Astrocyte (in vitro differentiated cells and primary cell): ENCODE results near the gene NCMAP. TPM values are rescaled to one million over a fixed set of nuclear protein-coding genes. Genes with fewer than 3 reads are reported as not detected.

ENCODE experiments used
- DNase-seq: peaks from one replicate; pipeline ENCODE4 v3.0.0-alpha.2; 2010; ENCODE audit warnings: low read depth
- FAIRE-seq: peaks from 2 replicates; lab custom pipeline; 2011; peaks lifted over from hg19 to GRCh38; lab: Jason Lieb, UNC
- H2AFZ ChIP-seq: 2 replicates; pipeline ENCODE4 v1.6.0; 2012; ENCODE audit warnings: low read depth, low read length, inconsistent platforms
- H3K27ac ChIP-seq: 2 replicates; pipeline ENCODE4 v1.5.1; 2011; ENCODE audit warnings: low read depth, low read length, inconsistent platforms
- H3K27me3 ChIP-seq: 2 replicates; pipeline ENCODE4 v1.6.0; 2011; ENCODE audit warnings: low read length, inconsistent platforms; ENCODE audit not compliant: insufficient read depth
- H3K36me3 ChIP-seq: 2 replicates; pipeline ENCODE4 v1.5.1; 2011; ENCODE audit warnings: low read length, inconsistent platforms; ENCODE audit not compliant: insufficient read depth
- H3K4me1 ChIP-seq: 2 replicates; pipeline ENCODE4 v1.5.1; 2011; ENCODE audit warnings: low read length, inconsistent platforms; ENCODE audit not compliant: insufficient read depth
- H3K4me2 ChIP-seq: 2 replicates; pipeline ENCODE4 v1.6.0; 2012; ENCODE audit warnings: low read length, inconsistent platforms
- H3K4me3 ChIP-seq: 2 replicates; pipeline ENCODE4 v1.5.1; 2011; ENCODE audit warnings: low read depth, mild to moderate bottlenecking, low read length, inconsistent platforms; ENCODE audit not compliant: insufficient read depth
- H3K79me2 ChIP-seq: 2 replicates; pipeline ENCODE4 v1.6.0; 2012; ENCODE audit warnings: mild to moderate bottlenecking, low read length, inconsistent platforms; ENCODE audit not compliant: insufficient read depth
- H3K9ac ChIP-seq: 2 replicates; pipeline ENCODE4 v1.6.0; 2012; ENCODE audit warnings: mild to moderate bottlenecking, low read length, inconsistent platforms
- H3K9me3 ChIP-seq: 2 replicates; pipeline ENCODE4 v1.5.1; 2012; ENCODE audit warnings: low read depth, mild to moderate bottlenecking, low read length, inconsistent platforms; ENCODE audit not compliant: insufficient read depth
- H4K20me1 ChIP-seq: 2 replicates; pipeline ENCODE4 v1.6.0; 2012; ENCODE audit warnings: low read length, inconsistent platforms; ENCODE audit not compliant: insufficient read depth
- H3K27ac Mint-ChIP-seq: one replicate; pipeline ENCODE4 v1.8.0; 2021; ENCODE audit warnings: mild to moderate bottlenecking, mixed read lengths; ENCODE audit not compliant: unreplicated experiment
- H3K27me3 Mint-ChIP-seq: one replicate; pipeline ENCODE4 v1.8.0; 2021; ENCODE audit warnings: low read depth, mixed read lengths; ENCODE audit not compliant: unreplicated experiment
- H3K36me3 Mint-ChIP-seq: one replicate; pipeline ENCODE4 v1.8.0; 2021; ENCODE audit warnings: low read depth, mixed read lengths; ENCODE audit not compliant: unreplicated experiment
- H3K4me1 Mint-ChIP-seq: one replicate; pipeline ENCODE4 v1.8.0; 2021; ENCODE audit warnings: low read depth, mixed read lengths; ENCODE audit not compliant: unreplicated experiment
- H3K4me3 Mint-ChIP-seq: one replicate; pipeline ENCODE4 v1.8.0; 2021; ENCODE audit warnings: mild to moderate bottlenecking, moderate library complexity, mixed read lengths; ENCODE audit not compliant: unreplicated experiment
- H3K9me3 Mint-ChIP-seq: one replicate; pipeline ENCODE4 v1.8.0; 2021; ENCODE audit warnings: mild to moderate bottlenecking, mixed read lengths; ENCODE audit not compliant: unreplicated experiment
- CTCF ChIP-seq: IDR thresholded peaks from 2 replicates; pipeline ENCODE4 v1.5.1; 2011; ENCODE audit warnings: low read depth, mild to moderate bottlenecking, inconsistent platforms, low read length, moderate library complexity; ENCODE audit not compliant: insufficient read depth
- EZH2 ChIP-seq: IDR thresholded peaks from 2 replicates; pipeline ENCODE4 v1.6.1; 2012; ENCODE audit warnings: mild to moderate bottlenecking, low read length, inconsistent platforms; ENCODE audit not compliant: insufficient read depth
- total RNA-seq: library from RNA; stranded (reverse); gene quantifications from 2 replicates; pipeline ENCODE4 v1.2.1, GENCODE V29; 2021

Gene NCMAP
- total RNA-seq, 1 donor from 2014 or later: not detected

- Mint-ChIP-seq H3K36me3 (no peaks in the 10 kb centered on the region), H3K27ac (no peak overlapping the region), H3K4me3 (no peak overlapping the region), H3K27me3 (peaks cover 13% of the 10 kb centered on the region), H3K9me3 (peaks cover 3% of the 10 kb centered on the region), H3K4me1 (peaks cover 2% of the 10 kb centered on the region)
- H2AFZ ChIP-seq: no peak overlapping the region
- DNase-seq (no peak), FAIRE-seq (no peak)
- no peak overlapping the region for H3K4me3 ChIP-seq
- H3K79me2 ChIP-seq: no peaks in the 10 kb centered on the region
- no peak overlapping the region for H3K27ac ChIP-seq
- no peaks in the 10 kb centered on the region for H4K20me1 ChIP-seq
- no peaks in the 10 kb centered on the region for H3K4me1 ChIP-seq
- H3K9me3 ChIP-seq: no peaks in the 10 kb centered on the region
- TF ChIP-seq EZH2 (no peak), CTCF (no peak)
- H3K36me3 ChIP-seq: no peaks in the 10 kb centered on the region
- H3K9ac ChIP-seq: no peak overlapping the region
- peaks cover 2% of the 10 kb centered on the region for H3K27me3 ChIP-seq
- no peak overlapping the region for H3K4me2 ChIP-seq
Measured at GRCh38 chr1:24591781-24592180, 35.9 kb downstream of the NCMAP start.

- no peaks in the 10 kb centered on the region for H3K79me2 ChIP-seq
- no peak overlapping the region for H3K4me3 ChIP-seq
- Mint-ChIP-seq H3K4me3 (no peak overlapping the region), H3K9me3 (peaks cover 3% of the 10 kb centered on the region), H3K4me1 (peaks cover 2% of the 10 kb centered on the region), H3K27me3 (peaks cover 7% of the 10 kb centered on the region), H3K36me3 (no peaks in the 10 kb centered on the region), H3K27ac (no peak overlapping the region)
- H3K27me3 ChIP-seq: peaks cover 2% of the 10 kb centered on the region
- H3K27ac ChIP-seq: no peak overlapping the region
- H2AFZ ChIP-seq: no peak overlapping the region
- no peaks in the 10 kb centered on the region for H3K4me1 ChIP-seq
- DNase-seq: no peak
- H3K36me3 ChIP-seq: no peaks in the 10 kb centered on the region
- no peak for FAIRE-seq
- no peaks in the 10 kb centered on the region for H3K9me3 ChIP-seq
- H3K9ac ChIP-seq: no peak overlapping the region
- no peak for TF ChIP-seq CTCF
- no peak for TF ChIP-seq EZH2
- H4K20me1 ChIP-seq: no peaks in the 10 kb centered on the region
- H3K4me2 ChIP-seq: no peak overlapping the region
Measured at GRCh38 chr1:24594328-24594598, 38.4 kb downstream of the NCMAP start.

DNA sequence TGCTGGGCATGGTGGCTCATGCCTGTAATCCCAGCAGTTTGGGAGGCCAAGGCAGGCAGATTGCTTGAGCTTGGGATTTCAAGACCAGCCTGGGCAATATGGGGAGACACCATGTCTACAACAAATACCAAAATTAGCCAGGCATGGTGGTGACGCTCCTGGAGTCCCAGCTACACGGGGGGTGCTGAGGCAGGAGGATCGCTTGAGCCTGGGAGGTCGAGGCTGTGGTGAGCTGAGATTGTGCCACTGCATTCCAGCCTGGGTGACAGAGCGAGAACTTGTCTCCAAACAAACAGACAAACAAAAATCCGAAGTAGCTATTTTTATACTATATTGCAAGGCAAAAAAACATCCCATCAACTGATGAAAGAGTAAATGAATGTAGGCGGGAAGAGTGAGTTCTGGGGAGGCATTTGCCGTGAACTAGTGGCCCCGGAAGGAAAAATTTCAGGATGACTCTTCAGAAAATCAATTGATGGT, 40.6 kb downstream of the NCMAP start:
- H3K9me3 ChIP-seq: no peaks in the 10 kb centered on the region
- no peaks in the 10 kb centered on the region for H3K36me3 Mint-ChIP-seq
- FAIRE-seq (no peak), DNase-seq (no peak)
- H3K27me3 ChIP-seq: peaks cover 2% of the 10 kb centered on the region
- H3K4me1 ChIP-seq: peaks cover 5% of the 10 kb centered on the region
- TF ChIP-seq CTCF (no peak), EZH2 (no peak)
- H3K9me3 Mint-ChIP-seq: peaks cover 1% of the 10 kb centered on the region
- no peak overlapping the region for H2AFZ ChIP-seq
- H3K4me2 ChIP-seq: no peak overlapping the region
- no peak overlapping the region for H3K27ac Mint-ChIP-seq
- H3K27ac ChIP-seq: no peak overlapping the region
- no peak overlapping the region for H3K4me3 Mint-ChIP-seq
- no peaks in the 10 kb centered on the region for H4K20me1 ChIP-seq
- no peaks in the 10 kb centered on the region for H3K79me2 ChIP-seq
- H3K4me3 ChIP-seq: no peak overlapping the region
- H3K9ac ChIP-seq: no peak overlapping the region
- H3K27me3 Mint-ChIP-seq: no peaks in the 10 kb centered on the region
- peaks cover 1% of the 10 kb centered on the region for H3K4me1 Mint-ChIP-seq
- no peaks in the 10 kb centered on the region for H3K36me3 ChIP-seq
